Astrocyte (in vitro differentiated cells and primary cell): ENCODE results near the gene RALGAPA1. TPM values are rescaled to one million over a fixed set of nuclear protein-coding genes. Genes with fewer than 3 reads are reported as not detected.

Experiments
- DNase-seq: peaks from one replicate; pipeline ENCODE4 v3.0.0-alpha.2; 2010; ENCODE audit warnings: low read depth
- FAIRE-seq: peaks from 2 replicates; lab custom pipeline; 2011; peaks lifted over from hg19 to GRCh38; lab: Jason Lieb, UNC
- H2AFZ ChIP-seq: 2 replicates; pipeline ENCODE4 v1.6.0; 2012; ENCODE audit warnings: low read depth, low read length, inconsistent platforms
- H3K27ac ChIP-seq: 2 replicates; pipeline ENCODE4 v1.5.1; 2011; ENCODE audit warnings: low read depth, low read length, inconsistent platforms
- H3K27me3 ChIP-seq: 2 replicates; pipeline ENCODE4 v1.6.0; 2011; ENCODE audit warnings: low read length, inconsistent platforms; ENCODE audit not compliant: insufficient read depth
- H3K36me3 ChIP-seq: 2 replicates; pipeline ENCODE4 v1.5.1; 2011; ENCODE audit warnings: low read length, inconsistent platforms; ENCODE audit not compliant: insufficient read depth
- H3K4me1 ChIP-seq: 2 replicates; pipeline ENCODE4 v1.5.1; 2011; ENCODE audit warnings: low read length, inconsistent platforms; ENCODE audit not compliant: insufficient read depth
- H3K4me2 ChIP-seq: 2 replicates; pipeline ENCODE4 v1.6.0; 2012; ENCODE audit warnings: low read length, inconsistent platforms
- H3K4me3 ChIP-seq: 2 replicates; pipeline ENCODE4 v1.5.1; 2011; ENCODE audit warnings: low read depth, mild to moderate bottlenecking, low read length, inconsistent platforms; ENCODE audit not compliant: insufficient read depth
- H3K79me2 ChIP-seq: 2 replicates; pipeline ENCODE4 v1.6.0; 2012; ENCODE audit warnings: mild to moderate bottlenecking, low read length, inconsistent platforms; ENCODE audit not compliant: insufficient read depth
- H3K9ac ChIP-seq: 2 replicates; pipeline ENCODE4 v1.6.0; 2012; ENCODE audit warnings: mild to moderate bottlenecking, low read length, inconsistent platforms
- H3K9me3 ChIP-seq: 2 replicates; pipeline ENCODE4 v1.5.1; 2012; ENCODE audit warnings: low read depth, mild to moderate bottlenecking, low read length, inconsistent platforms; ENCODE audit not compliant: insufficient read depth
- H4K20me1 ChIP-seq: 2 replicates; pipeline ENCODE4 v1.6.0; 2012; ENCODE audit warnings: low read length, inconsistent platforms; ENCODE audit not compliant: insufficient read depth
- H3K27ac Mint-ChIP-seq: one replicate; pipeline ENCODE4 v1.8.0; 2021; ENCODE audit warnings: mild to moderate bottlenecking, mixed read lengths; ENCODE audit not compliant: unreplicated experiment
- H3K27me3 Mint-ChIP-seq: one replicate; pipeline ENCODE4 v1.8.0; 2021; ENCODE audit warnings: low read depth, mixed read lengths; ENCODE audit not compliant: unreplicated experiment
- H3K36me3 Mint-ChIP-seq: one replicate; pipeline ENCODE4 v1.8.0; 2021; ENCODE audit warnings: low read depth, mixed read lengths; ENCODE audit not compliant: unreplicated experiment
- H3K4me1 Mint-ChIP-seq: one replicate; pipeline ENCODE4 v1.8.0; 2021; ENCODE audit warnings: low read depth, mixed read lengths; ENCODE audit not compliant: unreplicated experiment
- H3K4me3 Mint-ChIP-seq: one replicate; pipeline ENCODE4 v1.8.0; 2021; ENCODE audit warnings: mild to moderate bottlenecking, moderate library complexity, mixed read lengths; ENCODE audit not compliant: unreplicated experiment
- H3K9me3 Mint-ChIP-seq: one replicate; pipeline ENCODE4 v1.8.0; 2021; ENCODE audit warnings: mild to moderate bottlenecking, mixed read lengths; ENCODE audit not compliant: unreplicated experiment
- CTCF ChIP-seq: IDR thresholded peaks from 2 replicates; pipeline ENCODE4 v1.5.1; 2011; ENCODE audit warnings: low read depth, mild to moderate bottlenecking, inconsistent platforms, low read length, moderate library complexity; ENCODE audit not compliant: insufficient read depth
- EZH2 ChIP-seq: IDR thresholded peaks from 2 replicates; pipeline ENCODE4 v1.6.1; 2012; ENCODE audit warnings: mild to moderate bottlenecking, low read length, inconsistent platforms; ENCODE audit not compliant: insufficient read depth
- total RNA-seq: library from RNA; stranded (reverse); gene quantifications from 2 replicates; pipeline ENCODE4 v1.2.1, GENCODE V29; 2021

The RALGAPA1 gene
- total RNA-seq, 1 donor from 2014 or later = 24.8 TPM

GRCh38 chr14:35571598-35571997, 237.5 kb downstream of the RALGAPA1 start:
- no peak overlapping the region for H3K27ac Mint-ChIP-seq
- no peaks in the 10 kb centered on the region for H3K4me1 Mint-ChIP-seq
- Histone ChIP-seq H3K4me2 (no peak overlapping the region), H3K4me3 (no peak overlapping the region), H2AFZ (no peak overlapping the region), H3K79me2 (no peaks in the 10 kb centered on the region), H3K9ac (no peak overlapping the region), H4K20me1 (no peaks in the 10 kb centered on the region), H3K4me1 (no peaks in the 10 kb centered on the region), H3K9me3 (no peaks in the 10 kb centered on the region), H3K27ac (no peak overlapping the region), H3K36me3 (no peaks in the 10 kb centered on the region), H3K27me3 (no peaks in the 10 kb centered on the region)
- no peak overlapping the region for H3K4me3 Mint-ChIP-seq
- H3K27me3 Mint-ChIP-seq = no peaks in the 10 kb centered on the region
- no peak for FAIRE-seq
- no peak for DNase-seq
- no peaks in the 10 kb centered on the region for H3K36me3 Mint-ChIP-seq
- no peak for TF ChIP-seq EZH2
- no peak for TF ChIP-seq CTCF
- no peaks in the 10 kb centered on the region for H3K9me3 Mint-ChIP-seq

- H3K27me3 ChIP-seq = no peaks in the 10 kb centered on the region
Measured at GRCh38 chr14:35565871-35566464, 243.1 kb downstream of the RALGAPA1 start.

More at GRCh38 chr14:35565871-35566464, 243.1 kb downstream of the RALGAPA1 start:
- Histone ChIP-seq H3K9ac (no peak overlapping the region), H3K4me3 (no peak overlapping the region), H3K9me3 (no peaks in the 10 kb centered on the region), H3K79me2 (no peaks in the 10 kb centered on the region), H3K36me3 (no peaks in the 10 kb centered on the region), H2AFZ (no peak overlapping the region), H3K4me2 (no peak overlapping the region), H3K4me1 (no peaks in the 10 kb centered on the region), H4K20me1 (no peaks in the 10 kb centered on the region), H3K27ac (no peak overlapping the region)
- Mint-ChIP-seq H3K27me3 (no peaks in the 10 kb centered on the region), H3K4me1 (no peaks in the 10 kb centered on the region), H3K27ac (no peak overlapping the region), H3K4me3 (no peak overlapping the region), H3K36me3 (no peaks in the 10 kb centered on the region), H3K9me3 (no peaks in the 10 kb centered on the region)
- DNase-seq (no peak), FAIRE-seq (no peak)
- TF ChIP-seq EZH2 (no peak), CTCF (no peak)
